Endometrium (tissue), 2 donors: Measurements from ENCODE around the gene NELFCD.
"Not testable (repeated sequence)": the region's sequence is repeated elsewhere in the genome, so short reads cannot be mapped to it uniquely, and the experiment has no call there.

Experiments
- FAIRE-seq: peaks from 2 replicates; lab custom pipeline; 2012; peaks lifted over from hg19 to GRCh38; lab: Jason Lieb, UNC
- donor health status: control.
- donor health status: control.

Gene NELFCD

DNA sequence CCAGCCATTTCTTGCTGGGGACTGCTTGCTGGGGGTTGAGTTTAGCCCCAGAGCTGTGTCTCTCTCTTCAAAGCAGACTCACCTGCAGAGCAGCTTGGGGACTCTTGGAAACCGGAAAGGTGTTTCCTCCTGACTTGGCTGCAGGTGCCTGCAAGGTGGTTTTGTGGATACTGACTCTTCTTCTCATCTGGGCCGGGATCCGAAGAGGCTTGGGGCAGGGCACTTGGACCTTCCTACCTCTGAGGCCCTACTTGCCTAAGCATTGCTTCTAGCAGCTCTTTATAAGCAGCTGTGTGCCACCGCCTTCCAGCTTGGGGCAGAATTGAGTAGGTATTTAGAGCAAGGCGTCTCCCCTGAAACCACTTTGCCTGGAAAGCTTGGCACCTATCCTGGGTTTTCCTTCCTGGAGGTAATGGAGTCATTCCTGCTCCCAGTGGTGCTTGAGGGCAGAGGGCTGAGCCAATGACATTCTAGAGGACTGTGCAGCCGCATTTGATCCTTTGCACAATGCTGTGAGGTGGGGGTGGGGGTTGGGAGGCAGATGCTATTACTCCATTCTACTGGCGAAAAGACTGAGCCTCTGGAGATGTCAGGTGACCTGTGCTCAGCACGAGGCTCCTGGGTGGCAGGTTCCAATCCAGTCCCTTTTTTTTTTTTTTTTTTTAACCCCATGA is 29.4 kb downstream of the NELFCD start:
- no peak for FAIRE-seq

GRCh38 chr20:59010995-59011873 is 30.2 kb downstream of the NELFCD start:
- FAIRE-seq: no peak

DNA sequence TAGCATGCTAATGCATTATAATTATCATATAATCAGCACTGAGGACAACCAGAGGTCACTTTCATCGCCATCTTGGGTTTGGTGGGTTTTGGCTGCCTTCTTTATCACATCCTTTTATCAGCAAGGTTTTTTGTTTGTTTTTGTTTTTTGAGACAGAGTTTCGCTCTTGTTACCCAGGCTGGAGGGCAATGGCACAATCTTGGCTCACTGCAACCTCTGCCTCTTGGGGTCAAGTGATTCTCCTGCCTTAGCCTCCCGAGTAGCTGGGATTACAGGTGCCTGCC is 30.8 kb downstream of the NELFCD start:
- FAIRE-seq: not testable (repeated sequence)

DNA sequence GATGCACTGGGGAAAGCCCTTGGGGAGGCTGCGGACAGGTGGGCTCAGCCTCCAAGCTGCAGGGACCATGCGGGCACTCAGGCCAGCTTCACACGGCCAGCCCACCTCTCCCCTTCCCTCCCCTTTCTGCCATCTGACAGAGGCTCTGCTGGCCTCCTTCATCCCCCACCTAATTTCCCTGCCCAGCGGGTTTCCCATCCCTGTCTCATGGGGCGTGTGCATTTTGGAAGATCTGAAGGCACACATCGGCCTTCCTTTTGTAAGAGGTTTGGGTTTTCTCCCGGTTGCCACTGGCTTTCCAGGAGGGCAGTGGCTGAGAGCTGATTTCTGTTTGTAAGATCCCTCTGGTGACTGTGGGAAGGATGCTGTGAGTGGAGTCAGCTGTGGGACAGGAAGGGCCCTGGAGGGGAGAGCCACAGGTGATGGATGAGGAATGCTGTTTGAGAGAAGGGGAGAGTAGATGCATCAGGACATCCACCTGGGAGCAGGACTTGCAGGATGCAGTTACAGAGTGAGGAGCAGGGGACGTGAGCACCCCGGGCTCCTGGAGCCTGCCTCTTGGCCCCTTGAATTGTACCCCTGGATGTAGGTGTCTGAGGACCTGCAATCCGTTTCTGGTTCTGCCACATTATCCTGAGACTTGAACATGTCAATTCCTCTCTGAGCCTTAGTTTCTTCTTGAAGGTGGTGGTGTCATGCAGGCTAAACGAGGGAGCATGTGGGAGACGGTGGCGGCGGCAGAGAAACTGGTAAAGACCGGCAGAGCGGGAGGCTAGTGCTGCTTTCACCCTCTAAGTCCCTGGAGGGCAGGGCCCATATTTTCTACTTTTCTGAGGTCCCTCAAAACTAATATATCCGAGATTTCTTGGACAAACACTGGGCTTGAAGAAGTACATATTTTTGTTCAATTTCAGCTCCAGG is 32.2 kb downstream of the NELFCD start:
- no peak for FAIRE-seq

GRCh38 chr20:59013959-59014608 is 33.0 kb downstream of the NELFCD start:
- no peak for FAIRE-seq

DNA sequence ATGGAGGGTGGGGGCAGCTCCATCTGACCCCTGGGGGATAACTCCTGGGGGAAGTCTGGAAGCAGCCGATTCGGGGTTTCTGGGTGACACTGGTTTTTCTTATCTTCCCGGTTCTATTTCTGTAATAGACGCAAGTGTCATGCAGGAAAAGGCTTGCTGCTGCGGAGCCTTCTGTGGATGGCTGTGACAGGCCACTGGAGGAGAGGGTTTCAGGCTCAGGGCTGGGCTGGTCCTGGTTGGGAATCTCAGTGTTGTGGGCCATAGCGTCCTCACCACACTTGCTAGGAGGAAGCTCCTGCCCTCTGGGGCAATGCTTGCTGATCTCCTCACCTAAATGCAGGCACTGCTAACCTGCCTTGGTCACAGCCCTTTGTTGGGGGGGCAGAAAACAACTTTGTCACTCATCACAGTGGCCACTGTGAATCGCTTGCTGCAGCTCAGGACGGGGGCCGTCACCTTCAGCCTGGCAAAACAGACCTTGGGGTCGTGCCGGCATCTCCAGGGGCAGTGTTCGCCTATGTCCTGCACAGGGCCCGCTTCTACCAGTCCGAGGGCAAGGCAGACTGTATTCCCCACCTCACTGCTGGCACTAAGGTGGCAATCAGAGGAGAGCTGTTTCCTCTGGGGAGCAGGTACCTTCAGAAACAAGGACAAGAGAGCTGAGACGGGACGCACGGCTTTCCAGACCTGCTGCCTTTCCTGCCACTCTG is 33.8 kb downstream of the NELFCD start:
- no peak for FAIRE-seq

GRCh38 chr20:59015411-59015810 is 34.4 kb downstream of the NELFCD start:
- FAIRE-seq: no peak

DNA sequence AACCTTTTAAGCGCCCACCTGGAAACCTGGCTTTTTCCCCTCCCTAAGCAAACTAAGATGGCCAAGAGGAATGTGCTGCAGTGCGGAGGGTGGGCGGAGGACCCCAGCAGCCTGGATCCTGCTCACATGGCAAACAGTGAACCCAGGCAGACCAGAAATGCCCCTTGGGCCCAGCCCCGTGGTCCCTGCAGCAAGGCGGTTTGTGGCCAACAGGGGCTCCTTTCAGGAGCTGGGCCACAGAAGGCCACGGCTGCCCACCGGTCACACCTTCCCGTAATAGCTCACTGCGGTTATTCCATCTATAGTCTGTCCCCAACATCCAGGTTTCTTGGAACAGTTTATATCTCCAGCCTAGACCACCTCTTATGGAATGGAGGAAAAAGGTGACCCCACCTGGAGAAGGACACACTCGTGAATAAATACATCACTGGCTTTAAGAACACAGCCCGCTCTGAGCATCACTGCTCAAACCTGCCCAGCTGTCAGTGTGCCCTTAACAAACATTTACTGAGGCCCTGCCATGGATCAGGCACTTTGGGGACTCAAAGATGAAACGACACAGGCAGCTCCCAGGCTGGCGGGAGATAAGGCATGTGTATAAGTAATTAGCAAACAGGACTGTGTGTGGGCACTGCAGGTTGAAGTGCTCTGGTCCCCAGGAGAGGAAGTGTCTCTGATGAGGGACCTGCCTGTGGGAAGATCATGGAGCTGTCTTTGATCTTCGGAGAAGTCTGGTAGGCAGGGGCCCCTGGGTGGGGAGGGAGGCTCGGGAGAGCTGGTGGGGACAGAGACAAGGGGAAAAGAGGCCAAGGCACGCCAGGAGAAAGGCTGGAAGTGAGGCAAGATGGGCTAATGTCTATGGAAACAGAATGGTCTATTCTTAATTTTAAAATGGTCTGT is 35.0 kb downstream of the NELFCD start:
- no peak for FAIRE-seq

GRCh38 chr20:59016795-59017492 is 35.9 kb downstream of the NELFCD start:
- FAIRE-seq: no peak

DNA sequence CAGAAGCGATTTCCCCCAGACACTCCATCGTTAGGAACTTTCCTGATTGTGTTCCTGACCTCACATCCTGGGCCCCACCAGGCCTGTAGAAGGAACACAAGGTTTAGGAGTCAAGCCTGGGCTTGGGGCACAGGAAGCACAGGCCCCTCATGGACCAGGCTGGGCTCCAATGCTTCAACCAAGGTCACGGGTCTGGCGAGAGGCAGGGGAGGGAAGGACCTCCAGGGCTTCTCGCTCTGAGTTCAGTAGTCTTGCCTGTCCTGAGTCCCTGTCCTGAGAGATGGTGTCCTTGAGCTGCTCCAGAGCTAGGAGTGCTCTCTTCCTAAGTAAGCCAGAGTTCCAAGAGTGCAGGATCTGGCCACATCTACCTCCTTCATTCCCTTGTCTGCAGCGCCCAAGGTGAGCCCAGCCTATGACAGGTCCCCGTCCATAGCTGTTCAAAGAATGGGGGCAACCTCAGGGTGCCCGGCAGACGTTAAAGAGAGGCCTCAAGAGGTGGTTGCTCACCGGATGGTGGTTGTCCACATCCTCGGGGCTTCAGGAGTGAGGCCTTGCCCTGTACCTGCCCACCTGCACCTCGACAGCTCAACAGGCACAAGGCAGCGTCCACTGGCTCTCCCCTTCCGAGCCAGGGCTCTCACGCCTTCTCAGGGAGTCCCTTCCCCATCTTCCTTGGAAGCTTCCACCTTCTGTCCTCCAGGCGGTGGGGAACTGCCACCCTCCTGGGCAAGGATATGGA is 36.6 kb downstream of the NELFCD start:
- FAIRE-seq: no peak

DNA sequence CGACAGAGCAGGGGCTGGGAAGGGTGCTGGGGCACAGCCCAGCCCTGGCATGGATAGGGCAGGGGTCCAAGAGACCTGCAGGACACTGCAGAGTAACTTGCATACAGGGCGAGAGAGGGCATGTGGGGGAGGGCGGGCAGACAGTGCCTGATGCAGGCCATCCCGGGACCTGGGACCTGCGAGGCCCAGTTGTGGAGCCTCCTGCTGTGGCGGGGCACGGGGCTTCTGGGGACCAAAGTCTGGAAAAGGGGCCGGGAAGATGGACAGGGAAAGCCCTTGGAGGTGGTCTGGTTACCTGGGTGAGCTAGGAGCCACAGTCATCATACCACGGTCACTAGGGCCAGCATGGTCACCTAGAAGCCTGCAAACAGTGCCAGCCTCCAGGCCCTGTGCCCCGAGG is 37.8 kb downstream of the NELFCD start:
- FAIRE-seq: no peak

- FAIRE-seq: no peak
These were observed 38.2 kb downstream of the NELFCD start, which contains the start of gene TUBB1 for GRCh38 chr20:59019217-59019616. Gene TUBB1 (plus strand): TSS chr20:59019429. CDS start chr20:59019523, 94 bp downstream.

GRCh38 chr20:59020938-59021551 is 40.0 kb downstream of the NELFCD start:
- FAIRE-seq: no peak

DNA sequence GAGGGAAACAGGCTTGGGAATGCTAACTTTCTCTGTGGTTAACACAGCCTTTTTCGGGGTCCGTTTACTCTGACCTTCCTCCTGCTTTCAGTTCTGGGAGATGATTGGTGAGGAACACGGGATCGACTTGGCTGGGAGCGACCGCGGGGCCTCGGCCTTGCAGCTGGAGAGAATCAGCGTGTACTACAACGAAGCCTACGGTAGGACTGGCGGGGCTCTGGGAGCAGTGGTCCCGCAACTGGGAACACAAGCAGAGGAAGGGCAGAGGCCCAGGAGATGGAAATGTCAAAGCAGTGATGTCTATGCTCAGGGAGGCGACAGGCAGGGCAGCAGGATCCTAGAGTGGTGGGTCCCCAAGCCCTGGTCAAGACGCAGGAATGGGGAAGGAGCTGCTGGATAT is 41.7 kb downstream of the NELFCD start:
- no peak for FAIRE-seq

GRCh38 chr20:59023616-59024015 is 42.6 kb downstream of the NELFCD start:
- no peak for FAIRE-seq

- no peak for FAIRE-seq
These were observed 43.1 kb downstream of the NELFCD start for GRCh38 chr20:59024111-59024530.

- FAIRE-seq: no peak
These were observed 44.0 kb downstream of the NELFCD start for GRCh38 chr20:59025086-59025485.

GRCh38 chr20:59025511-59025910 is 44.5 kb downstream of the NELFCD start:
- no peak for FAIRE-seq
